Epithelial cell of esophagus (primary cell): ENCODE data around the gene CRYBG1.

Experiments used
- DNase-seq: peaks from one replicate; pipeline ENCODE4 v3.0.0; 2010; ENCODE audit warnings: low read depth
- H3K4me3 ChIP-seq: 2 replicates; pipeline ENCODE4 v1.5.1; 2011; ENCODE audit warnings: mild to moderate bottlenecking, low read length, control low read depth
- CTCF ChIP-seq: IDR thresholded peaks from 2 replicates; pipeline ENCODE4 v1.5.1; 2011; ENCODE audit warnings: low read depth, mild to moderate bottlenecking, low read length, control low read depth, inconsistent platforms; ENCODE audit not compliant: insufficient read depth; ENCODE audit errors: missing control alignments

Gene CRYBG1

GRCh38 chr6:106453756-106454367 is 93.3 kb downstream of the CRYBG1 start:
- no peak overlapping the region for H3K4me3 ChIP-seq
- no peak for TF ChIP-seq CTCF
- no peak for DNase-seq

DNA sequence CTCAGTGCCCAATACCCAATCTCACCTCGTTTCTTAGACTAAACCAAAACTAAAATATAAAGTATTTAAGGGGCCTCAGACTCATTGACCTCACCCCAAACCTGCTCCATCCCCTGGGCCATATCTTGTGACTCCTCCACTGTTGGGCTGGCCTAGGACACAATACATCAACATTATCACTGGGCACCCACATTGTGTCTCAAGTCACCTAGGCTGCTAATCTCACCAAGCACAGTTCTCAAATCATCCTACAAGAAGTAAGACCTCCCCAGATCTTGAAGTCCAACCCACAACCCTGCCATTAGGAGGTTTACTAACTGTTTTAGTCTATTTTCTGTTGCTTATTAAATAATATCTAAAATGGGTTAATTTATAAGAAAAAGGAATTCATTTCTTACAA is 96.2 kb downstream of the CRYBG1 start:
- no peak for TF ChIP-seq CTCF
- DNase-seq = no peak
- H3K4me3 ChIP-seq = no peak overlapping the region

DNA sequence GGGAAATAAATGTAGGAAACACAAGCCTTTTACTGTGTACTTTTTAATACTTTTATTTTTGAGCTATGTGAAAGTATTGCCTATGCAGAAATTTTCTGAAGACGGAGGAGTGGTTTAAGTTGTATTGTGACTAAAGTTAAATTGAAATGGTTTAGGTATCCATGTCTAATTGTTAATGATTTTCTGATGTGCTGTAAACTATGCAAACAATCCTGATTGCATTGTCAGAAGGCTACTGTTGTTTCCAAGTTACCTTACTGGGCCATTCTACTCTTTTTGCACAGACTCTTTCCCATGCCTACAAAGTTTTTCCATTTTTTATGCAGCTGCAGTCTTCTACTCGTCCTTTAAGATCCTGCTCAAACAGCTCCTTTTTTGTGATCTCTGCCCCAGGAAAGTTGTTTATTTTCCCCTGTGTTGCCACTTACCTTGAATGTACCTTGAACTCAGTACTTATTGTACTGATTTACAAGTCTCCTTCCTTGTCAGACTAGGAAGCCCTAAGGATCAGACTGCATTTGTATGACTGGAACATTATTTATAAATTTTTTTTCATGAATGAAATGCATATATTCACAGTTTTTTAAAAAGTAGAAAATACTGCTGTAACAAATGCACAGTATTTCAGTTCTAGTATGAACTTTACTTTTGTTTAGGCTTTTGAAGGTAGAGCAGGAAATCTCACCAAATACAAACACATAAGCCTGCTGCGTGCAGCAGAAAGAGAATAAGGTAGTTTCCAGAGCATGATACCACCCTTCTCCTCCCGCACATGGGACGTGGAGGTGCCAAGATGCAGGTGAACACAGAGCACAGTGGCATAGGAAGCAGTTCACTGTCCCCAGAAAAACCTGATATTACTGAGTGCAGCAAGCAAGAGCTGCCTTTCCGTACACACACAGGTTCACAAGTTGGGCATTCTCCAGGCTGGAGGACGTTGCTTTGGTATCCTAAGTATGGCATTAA is 97.8 kb downstream of the CRYBG1 start:
- DNase-seq = no peak
- no peak overlapping the region for H3K4me3 ChIP-seq
- TF ChIP-seq CTCF = no peak

GRCh38 chr6:106460481-106460880 is 100.0 kb downstream of the CRYBG1 start:
- no peak overlapping the region for H3K4me3 ChIP-seq
- DNase-seq = no peak
- TF ChIP-seq CTCF = no peak

DNA sequence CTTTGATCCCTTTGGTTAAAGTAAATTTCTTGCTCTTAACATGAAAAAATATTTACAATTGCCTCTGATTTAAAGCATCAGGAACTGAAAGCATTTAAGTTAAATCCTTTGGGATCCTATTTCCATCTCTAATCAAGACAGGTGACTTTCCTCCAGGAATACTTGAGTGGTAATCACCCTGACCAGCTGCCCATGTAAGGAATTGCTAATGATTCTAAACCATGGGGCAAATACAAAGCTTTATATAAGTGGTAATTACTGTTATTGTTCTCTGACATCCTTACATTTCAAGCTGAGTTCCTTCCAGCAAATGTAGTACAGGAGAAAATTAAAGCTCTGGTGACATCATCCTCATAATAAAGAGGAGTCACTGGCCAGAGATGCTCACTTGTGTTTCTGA is 100.6 kb downstream of the CRYBG1 start:
- no peak for DNase-seq
- H3K4me3 ChIP-seq = no peak overlapping the region
- TF ChIP-seq CTCF = no peak

DNA sequence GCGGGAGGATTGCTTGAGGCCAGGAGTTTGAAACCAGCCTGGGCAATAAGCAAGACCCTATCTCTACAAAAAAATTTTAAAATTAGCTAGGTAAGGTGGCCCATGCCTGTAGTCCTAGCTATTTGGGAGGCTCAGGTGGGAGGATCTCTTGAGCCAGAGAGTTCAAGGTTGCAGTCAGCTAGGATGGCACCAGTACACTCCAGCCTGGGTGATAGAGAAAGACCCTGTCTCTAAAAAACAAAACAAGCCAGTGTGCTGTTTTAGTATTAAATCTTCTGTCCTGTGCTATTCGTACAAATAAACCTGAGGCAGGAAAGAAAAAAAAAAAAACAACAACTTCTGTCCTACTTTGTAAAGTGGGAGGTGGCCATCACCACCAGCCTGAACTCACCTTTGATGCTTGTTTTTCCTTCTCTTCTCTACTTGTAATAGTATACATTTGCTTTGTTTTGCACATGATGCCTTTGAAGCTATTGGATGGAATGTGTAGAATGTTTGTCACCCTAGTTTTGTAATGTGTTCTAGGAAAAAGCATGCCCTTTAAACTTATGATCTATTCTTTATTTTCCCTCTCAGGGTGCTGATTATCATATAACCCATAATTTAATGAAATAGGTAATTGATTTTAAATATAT is 102.5 kb downstream of the CRYBG1 start:
- no peak overlapping the region for H3K4me3 ChIP-seq
- no peak for DNase-seq
- TF ChIP-seq CTCF = no peak
